Measurements from ENCODE around the gene UTF1.

UTF1 gene

DNA sequence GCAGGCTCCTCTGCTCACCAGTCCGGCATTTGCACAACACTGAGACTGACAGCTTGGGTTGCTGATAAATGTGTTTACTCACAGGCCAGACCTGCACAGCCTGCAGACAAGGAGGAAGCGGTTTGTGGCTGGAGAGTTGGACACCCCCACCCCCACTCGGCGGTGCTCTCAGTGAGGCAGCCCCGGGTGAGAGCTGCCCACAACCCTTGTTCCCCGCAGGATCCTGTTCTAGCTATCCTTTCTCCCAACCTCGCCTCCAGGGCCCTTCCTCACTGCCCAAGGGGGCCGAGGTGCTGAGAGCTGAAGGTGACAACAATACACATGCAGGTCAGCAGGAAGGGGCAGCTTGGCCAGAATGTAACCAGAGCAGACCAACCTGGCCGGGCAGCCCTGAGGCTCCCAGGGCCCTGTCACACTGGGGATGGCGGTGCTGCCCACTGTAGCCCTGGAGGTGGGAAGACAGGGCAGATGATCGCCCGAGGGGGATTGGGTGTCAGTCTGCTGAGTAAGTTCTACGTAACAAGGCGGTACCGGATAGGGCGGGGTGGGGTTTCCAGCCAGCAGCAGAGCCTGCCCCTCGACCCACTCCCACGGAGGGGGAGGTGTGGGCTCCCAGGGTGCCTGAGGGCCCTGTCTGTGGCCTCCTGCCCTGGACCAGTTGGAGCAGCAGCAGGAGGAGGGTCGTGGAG, 48.7 kb downstream of the UTF1 start:
- DNase-seq (ENCODE audit: low read depth in 2 of 2), result peak in 1 of 2 donors; percentile 46

GRCh38 chr10:133279326-133280226, 49.6 kb downstream of the UTF1 start:
- DNase-seq (ENCODE audit: low read depth in 2 of 2), result no peak

- no peak for DNase-seq (ENCODE audit: low read depth in 2 of 2)
These were observed 50.5 kb downstream of the UTF1 start for GRCh38 chr10:133280391-133281059.

DNA sequence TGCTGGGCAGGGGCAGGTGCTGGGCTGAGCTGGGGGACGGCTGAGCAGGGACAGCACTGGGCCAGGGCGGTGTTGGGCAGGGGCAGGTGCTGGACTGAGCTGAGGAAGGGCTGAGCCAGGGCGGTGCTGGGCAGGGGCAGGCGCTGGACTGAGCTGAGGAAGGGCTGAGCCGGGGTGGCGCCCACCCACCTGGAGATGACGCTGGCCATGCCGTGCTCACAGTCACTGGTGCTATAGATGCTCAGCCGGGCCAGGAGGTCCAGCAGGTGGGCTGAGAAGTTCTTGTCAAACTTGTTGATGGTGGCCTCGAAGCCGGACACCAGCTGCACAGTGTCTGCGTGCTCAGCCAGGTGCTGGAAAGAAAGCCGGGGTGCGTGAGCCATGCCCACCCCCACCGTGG, 51.1 kb downstream of the UTF1 start:
- DNase-seq (ENCODE audit: low read depth in 2 of 2), result no peak
